Naive B cell (primary cell): Measurements from ENCODE around the gene TRIP10. TPM values are rescaled to one million over a fixed set of nuclear protein-coding genes. Genes with fewer than 3 reads are reported as not detected.

Experiments
- ATAC-seq, 2 donors: fragments of 150-1000 bp; cut with Tn5 transposase; 2 replicates each; pipeline ENCODE4 v1.10.0; 2021; ENCODE audit warnings: low read depth in 2 of 2, mild to moderate bottlenecking in 2 of 2, moderate library complexity in 2 of 2
- DNase-seq: peaks from one replicate; pipeline ENCODE4 v3.0.0; 2022
- H3K27ac Mint-ChIP-seq, 6 donors: one replicate each; pipeline ENCODE4 v1.8.0; 2020 to 2022; ENCODE audit warnings: mild to moderate bottlenecking in 6 of 6, mixed read lengths in 6 of 6, moderate library complexity in 5 of 6, inconsistent platforms in 2 of 6
- H3K27me3 Mint-ChIP-seq, 3 donors: one replicate each; pipeline ENCODE4 v1.8.0; 2021 to 2022; ENCODE audit warnings: mixed read lengths in 3 of 3, mild to moderate bottlenecking in 1 of 3
- H3K36me3 Mint-ChIP-seq, 2 donors: one replicate each; pipeline ENCODE4 v1.8.0; 2020 to 2022; ENCODE audit warnings: mixed read lengths in 2 of 2, inconsistent platforms in 1 of 2, mild to moderate bottlenecking in 1 of 2
- H3K4me1 Mint-ChIP-seq, 3 donors: one replicate each; pipeline ENCODE4 v1.8.0; 2020 to 2022; ENCODE audit warnings: mixed read lengths in 3 of 3, inconsistent platforms in 1 of 3, mild to moderate bottlenecking in 1 of 3, moderate library complexity in 1 of 3
- H3K4me3 Mint-ChIP-seq, 8 donors: one replicate each; pipeline ENCODE4 v1.8.0; 2020 to 2022; ENCODE audit warnings: mild to moderate bottlenecking in 8 of 8, mixed read lengths in 8 of 8, moderate library complexity in 8 of 8, inconsistent platforms in 2 of 8
- H3K9me3 Mint-ChIP-seq, 7 donors: one replicate each; pipeline ENCODE4 v1.8.0; 2020 to 2022; ENCODE audit warnings: mixed read lengths in 7 of 7, mild to moderate bottlenecking in 5 of 7, inconsistent platforms in 2 of 7, moderate library complexity in 1 of 7
- polyA plus RNA-seq, 6 donors: library from polyadenylated mRNA; unstranded; fragments of 300-500 nt; fragmentation: Illumina TruSeq; gene quantifications; one replicate each; pipeline ENCODE4 v1.2.3, GENCODE V29; 2021; ENCODE audit warnings: low read depth in 6 of 6

TRIP10 gene
- polyA plus RNA-seq, 6 donors from 2014 or later: 2.7 to 5.1 (median 3.2) TPM; not detected in 1

GRCh38 chr19:6723108-6723618, 16.3 kb upstream of the TRIP10 start:
- H3K4me3 Mint-ChIP-seq: peak overlapping the region in 7 of 8 donors; percentile 15 to 91 (median 72)
- peaks cover 0 to 2% (median 0%) of the 10 kb centered on the region in 7 donors for H3K9me3 Mint-ChIP-seq
- no peaks in the 10 kb centered on the region for H3K27me3 Mint-ChIP-seq
- DNase-seq (no peak), ATAC-seq (no peak)
- no peaks in the 10 kb centered on the region for H3K36me3 Mint-ChIP-seq
- peaks cover 38 to 67% (median 48%) of the 10 kb centered on the region in 3 donors for H3K4me1 Mint-ChIP-seq
- peak overlapping the region in 4 of 6 donors; percentile 63 to 91 (median 82) for H3K27ac Mint-ChIP-seq

GRCh38 chr19:6723738-6724137, 15.7 kb upstream of the TRIP10 start:
- peak; percentile 55 to 61 for ATAC-seq
- Mint-ChIP-seq H3K36me3 (no peaks in the 10 kb centered on the region), H3K27me3 (no peaks in the 10 kb centered on the region), H3K4me1 (peaks cover 44 to 73% (median 54%) of the 10 kb centered on the region in 3 donors), H3K27ac (peak overlapping the region in 5 of 6 donors; percentile 48 to 91 (median 63)), H3K9me3 (peaks cover 0 to 2% (median 0%) of the 10 kb centered on the region in 7 donors), H3K4me3 (peak overlapping the region; percentile 48 to 91 (median 74))
- peak; percentile 34 for DNase-seq

GRCh38 chr19:6724631-6725492, 14.6 kb upstream of the TRIP10 start:
- Mint-ChIP-seq H3K4me3 (peak overlapping the region in 4 of 8 donors; percentile 0 to 53 (median 29)), H3K9me3 (peaks cover 0 to 2% (median 0%) of the 10 kb centered on the region in 7 donors), H3K36me3 (no peaks in the 10 kb centered on the region), H3K4me1 (peaks cover 52 to 75% (median 54%) of the 10 kb centered on the region in 3 donors), H3K27me3 (no peaks in the 10 kb centered on the region), H3K27ac (peak overlapping the region in 3 of 6 donors; percentile 51 to 91 (median 76))
- DNase-seq (no peak), ATAC-seq (no peak)

GRCh38 chr19:6725513-6726231, 13.8 kb upstream of the TRIP10 start:
- no peak for DNase-seq
- Mint-ChIP-seq H3K27ac (peak overlapping the region in 3 of 6 donors; percentile 41 to 91 (median 76)), H3K4me3 (peak overlapping the region in 3 of 8 donors; percentile 29 to 84 (median 44)), H3K27me3 (no peaks in the 10 kb centered on the region), H3K4me1 (peaks cover 48 to 70% (median 58%) of the 10 kb centered on the region in 3 donors), H3K36me3 (no peaks in the 10 kb centered on the region), H3K9me3 (no peaks in the 10 kb centered on the region)
- ATAC-seq: no peak

GRCh38 chr19:6728346-6728745, 11.1 kb upstream of the TRIP10 start:
- Mint-ChIP-seq H3K36me3 (peaks cover 0 to 9% of the 10 kb centered on the region in 2 donors), H3K27ac (peak overlapping the region in 5 of 6 donors; percentile 35 to 93 (median 78)), H3K4me1 (peaks cover 38 to 53% (median 50%) of the 10 kb centered on the region in 3 donors), H3K4me3 (peak overlapping the region in 5 of 8 donors; percentile 2 to 72 (median 65)), H3K9me3 (no peaks in the 10 kb centered on the region), H3K27me3 (no peaks in the 10 kb centered on the region)
- DNase-seq: no peak
- ATAC-seq: peak; percentile 32 to 38

- H3K4me1 Mint-ChIP-seq: peaks cover 29 to 40% (median 36%) of the 10 kb centered on the region in 3 donors
- H3K27me3 Mint-ChIP-seq: no peaks in the 10 kb centered on the region
- DNase-seq (no peak), ATAC-seq (no peak)
- H3K36me3 Mint-ChIP-seq: peaks cover 0 to 9% of the 10 kb centered on the region in 2 donors
- peak overlapping the region in 2 of 8 donors; percentile 31 to 41 for H3K4me3 Mint-ChIP-seq
- H3K27ac Mint-ChIP-seq: peak overlapping the region in 1 of 6 donors; percentile 67
- H3K9me3 Mint-ChIP-seq: no peaks in the 10 kb centered on the region
These were observed 9.8 kb upstream of the TRIP10 start for GRCh38 chr19:6729573-6730152.

GRCh38 chr19:6730153-6730804, 9.2 kb upstream of the TRIP10 start:
- Mint-ChIP-seq H3K9me3 (no peaks in the 10 kb centered on the region), H3K4me1 (peaks cover 23 to 33% (median 30%) of the 10 kb centered on the region in 3 donors), H3K27me3 (no peaks in the 10 kb centered on the region), H3K4me3 (no peak overlapping the region), H3K36me3 (peaks cover 0 to 9% of the 10 kb centered on the region in 2 donors), H3K27ac (no peak overlapping the region)
- no peak for DNase-seq
- peak; percentile 39 to 43 for ATAC-seq

- no peak overlapping the region for H3K27ac Mint-ChIP-seq
- H3K9me3 Mint-ChIP-seq: no peaks in the 10 kb centered on the region
- H3K4me1 Mint-ChIP-seq: peaks cover 17 to 35% (median 24%) of the 10 kb centered on the region in 3 donors
- ATAC-seq (no peak), DNase-seq (no peak)
- peaks cover 0 to 9% of the 10 kb centered on the region in 2 donors for H3K36me3 Mint-ChIP-seq
- no peak overlapping the region for H3K4me3 Mint-ChIP-seq
- H3K27me3 Mint-ChIP-seq: no peaks in the 10 kb centered on the region
These were observed 8.4 kb upstream of the TRIP10 start for GRCh38 chr19:6730941-6731670.

GRCh38 chr19:6731822-6732221, 7.7 kb upstream of the TRIP10 start:
- Mint-ChIP-seq H3K4me3 (no peak overlapping the region), H3K9me3 (no peaks in the 10 kb centered on the region), H3K36me3 (peaks cover 0 to 9% of the 10 kb centered on the region in 2 donors), H3K27me3 (no peaks in the 10 kb centered on the region), H3K4me1 (peaks cover 19 to 42% (median 30%) of the 10 kb centered on the region in 3 donors), H3K27ac (no peak overlapping the region)
- DNase-seq: no peak
- ATAC-seq: no peak

GRCh38 chr19:6732803-6733337, 6.6 kb upstream of the TRIP10 start:
- Mint-ChIP-seq H3K36me3 (peaks cover 0 to 9% of the 10 kb centered on the region in 2 donors), H3K4me1 (peaks cover 19 to 43% (median 31%) of the 10 kb centered on the region in 3 donors)

GRCh38 chr19:6733338-6734095, 6.0 kb upstream of the TRIP10 start:
- no peak overlapping the region for H3K27ac Mint-ChIP-seq

More at GRCh38 chr19:6732803-6733337, 6.6 kb upstream of the TRIP10 start:
- ATAC-seq (no peak), DNase-seq (no peak)
- Mint-ChIP-seq H3K4me3 (peak overlapping the region in 1 of 8 donors; percentile 15), H3K27ac (peak overlapping the region in 2 of 6 donors; percentile 27 to 91), H3K9me3 (no peaks in the 10 kb centered on the region), H3K27me3 (no peaks in the 10 kb centered on the region)

More at GRCh38 chr19:6733338-6734095, 6.0 kb upstream of the TRIP10 start:
- DNase-seq (no peak), ATAC-seq (no peak)
- Mint-ChIP-seq H3K36me3 (peaks cover 0 to 9% of the 10 kb centered on the region in 2 donors), H3K4me3 (no peak overlapping the region), H3K27me3 (no peaks in the 10 kb centered on the region), H3K9me3 (no peaks in the 10 kb centered on the region), H3K4me1 (peaks cover 20 to 43% (median 31%) of the 10 kb centered on the region in 3 donors)
